B cell (primary cell): ENCODE data around the gene SPATA32. TPM values are rescaled to one million over a fixed set of nuclear protein-coding genes. Genes with fewer than 3 reads are reported as not detected.

Experiments
- ATAC-seq: fragments of 200-7000 bp; cut with Tn5 transposase; one replicate; pipeline ENCODE4 v1.10.0; 2021; ENCODE audit warnings: low read depth, mild to moderate bottlenecking, moderate number of reproducible peaks, moderate library complexity
- CTCF ChIA-PET: fragments of 350-600 bp; sonication (Branson Sonifier 250); formaldehyde crosslinking; loops from one replicate; lab custom pipeline; 2021; ENCODE audit warnings: antibody characterized with exemption, inconsistent platforms; lab: Charles Lee
- POLR2A ChIA-PET: fragments of 350-600 bp; sonication (Branson Sonifier 250); formaldehyde crosslinking; loops from one replicate; lab custom pipeline; 2021; ENCODE audit warnings: antibody characterized with exemption; lab: Charles Lee
- DNase-seq: peaks from one replicate; pipeline ENCODE4 v3.0.0; 2013
- H2AFZ ChIP-seq: 2 replicates; pipeline ENCODE4 v1.6.1; 2012; ENCODE audit warnings: mild to moderate bottlenecking, low read depth, low read length; ENCODE audit not compliant: insufficient read depth, poor library complexity, severe bottlenecking
- H3K27ac ChIP-seq, 2 donors: 1 replicate in 1 of 2; 2 replicates in 1 of 2; pipeline ENCODE4 v1.5.1; 2012 to 2013; ENCODE audit warnings: low read length in 2 of 2, mild to moderate bottlenecking in 2 of 2, moderate library complexity in 1 of 2
- H3K27me3 ChIP-seq, 4 experiments: fragments of 200-600 bp in 1 of 4; sonication (generic) in 1 of 4; replicated peaks in 1 of 4; 1 replicate in 2 of 4; 2 replicates in 2 of 4; pipeline versions ENCODE4 v1.6.1 to v1.7.0; 2013 to 2016; ENCODE audit warnings: low read length in 3 of 4, mild to moderate bottlenecking in 2 of 4, mixed read lengths in 1 of 4, moderate library complexity in 1 of 4; ENCODE audit not compliant: insufficient read depth in 4 of 4, control insufficient read depth in 3 of 4; ENCODE audit errors: control extremely low read depth in 1 of 4
- H3K36me3 ChIP-seq, 2 experiments: replicated peaks in 1 of 2; 1 replicate in 1 of 2; 2 replicates in 1 of 2; pipeline versions ENCODE4 v1.6.1 to v1.7.1; 2013; ENCODE audit warnings: low read length in 1 of 2; ENCODE audit not compliant: insufficient read depth in 2 of 2, control insufficient read depth in 1 of 2; ENCODE audit errors: control extremely low read depth in 1 of 2, extremely low read depth in 1 of 2
- H3K4me1 ChIP-seq, 2 donors: fragments of 200-600 bp in 1 of 2; sonication (generic) in 1 of 2; 1 replicate in 1 of 2; 2 replicates in 1 of 2; pipeline versions ENCODE4 v1.5.1 to v1.6.1; 2013 to 2017; ENCODE audit warnings: low read length in 2 of 2; ENCODE audit not compliant: control insufficient read depth in 2 of 2, insufficient read depth in 2 of 2
- H3K4me2 ChIP-seq: replicated peaks from 2 replicates; pipeline ENCODE3; 2012; ENCODE audit warnings: mild to moderate bottlenecking, low read depth, low read length; ENCODE audit not compliant: poor library complexity, severe bottlenecking
- H3K4me3 ChIP-seq, 5 experiments: fragments of 200-600 bp in 1 of 5; sonication (generic) in 1 of 5; 1 replicate in 3 of 5; 2 replicates in 2 of 5; pipeline versions ENCODE4 v1.5.1 to v1.7.0; 2011 to 2016; ENCODE audit warnings: low read length in 4 of 5, mild to moderate bottlenecking in 4 of 5, low read depth in 2 of 5, control low read depth in 1 of 5, moderate library complexity in 1 of 5; ENCODE audit not compliant: insufficient read depth in 1 of 5; ENCODE audit errors: control extremely low read depth in 1 of 5, extremely low read depth in 1 of 5
- H3K79me2 ChIP-seq: fragments of 200-600 bp; sonication (generic); one replicate; pipeline ENCODE4 v1.6.0; 2016; ENCODE audit warnings: low read length; ENCODE audit not compliant: control insufficient read depth, insufficient read depth
- H3K9ac ChIP-seq: fragments of 200-600 bp; sonication (generic); 2 replicates; pipeline ENCODE4 v1.6.1; 2017; ENCODE audit warnings: mild to moderate bottlenecking, low read length, moderate library complexity
- H3K9me3 ChIP-seq, 3 donors: one replicate each; pipeline versions ENCODE4 v1.6.1 to v1.7.1; 2013; ENCODE audit warnings: low read length in 2 of 3; ENCODE audit not compliant: control insufficient read depth in 2 of 3, insufficient read depth in 1 of 3; ENCODE audit errors: control extremely low read depth in 1 of 3
- H4K20me1 ChIP-seq: 2 replicates; pipeline ENCODE4 v1.6.0; 2012; ENCODE audit warnings: mild to moderate bottlenecking, low read length; ENCODE audit not compliant: insufficient read depth, control insufficient read depth, poor library complexity, severe bottlenecking
- H3K27ac Mint-ChIP-seq: one replicate; pipeline ENCODE4 v1.8.0; 2021; ENCODE audit warnings: mixed read lengths
- H3K27me3 Mint-ChIP-seq: one replicate; pipeline ENCODE4 v1.8.0; 2021; ENCODE audit warnings: mixed read lengths
- H3K4me1 Mint-ChIP-seq: one replicate; pipeline ENCODE4 v1.8.0; 2021; ENCODE audit warnings: mixed read lengths
- H3K4me3 Mint-ChIP-seq: one replicate; pipeline ENCODE4 v1.8.0; 2021; ENCODE audit warnings: mixed read lengths
- H3K9me3 Mint-ChIP-seq: one replicate; pipeline ENCODE4 v1.8.0; 2022; ENCODE audit warnings: mixed read lengths; ENCODE audit not compliant: insufficient read depth
- CTCF ChIP-seq: fragments of 200-600 bp; IDR thresholded peaks from one replicate; pipeline ENCODE4 v1.8.0; 2022; ENCODE audit warnings: antibody characterized with exemption, mild to moderate bottlenecking
- EZH2 ChIP-seq: IDR thresholded peaks from 2 replicates; pipeline ENCODE4 v1.6.1; 2012; ENCODE audit warnings: borderline replicate concordance, low read depth, mild to moderate bottlenecking, moderate library complexity, low read length; ENCODE audit not compliant: insufficient read depth, poor library complexity, severe bottlenecking
- WGBS: methylation state at CpG from one replicate; pipeline ENCODE4 v1.1.5; 2013; ENCODE audit warnings: missing lambda C conversion rate; ENCODE audit not compliant: insufficient coverage; 5-methylcytosine and 5-hydroxymethylcytosine counted together
- intact Hi-C: fragments of 100-400 bp; cut with micrococcal nuclease; formaldehyde crosslinking; loops from one replicate; pipeline ENCODE4 v1.10.0; 2022
- polyA plus RNA-seq: library from polyadenylated mRNA; depleted of rRNA; stranded (reverse); fragments of >200 nt; gene quantifications from 2 replicates; pipeline ENCODE4 v1.2.3, GENCODE V29; 2012
- total RNA-seq, 2 donors: library from RNA; stranded (reverse); fragments of 120-200 nt in 1 of 2; gene quantifications; 1 replicate in 1 of 2; 2 replicates in 1 of 2; pipeline versions ENCODE4 v1.2.3 to v1.2.4, GENCODE V29; 2013 to 2022

Gene SPATA32
- total and polyA plus RNA-seq, 2 donors (not counting 1 experiment from before 2014, with no cell fraction given), result 0.12 to 0.52 TPM

- Histone ChIP-seq H4K20me1 (no peaks in the 10 kb centered on the region), H3K4me1 (peaks cover 61 to 81% of the 10 kb centered on the region in 2 donors), H3K9ac (peak overlapping the region; percentile 97), H3K4me2 (peak overlapping the region; percentile 92), H3K36me3 (peaks cover 0 to 6% of the 10 kb centered on the region in 2 experiments), H2AFZ (no peak overlapping the region), H3K9me3 (no peaks in the 10 kb centered on the region), H3K4me3 (peak overlapping the region; percentile 62 to 96 (median 90)), H3K27me3 (no peaks in the 10 kb centered on the region), H3K27ac (peak overlapping the region; percentile 99 to 100), H3K79me2 (peaks cover 70% of the 10 kb centered on the region)
- peak overlapping the region; percentile 100 for H3K4me3 Mint-ChIP-seq
- peak overlapping the region; percentile 99 for H3K27ac Mint-ChIP-seq
- no peaks in the 10 kb centered on the region for H3K27me3 Mint-ChIP-seq
- WGBS, result 22% methylated on average over 8 of the region's 12 CpGs
- H3K9me3 Mint-ChIP-seq, result no peaks in the 10 kb centered on the region
- peaks cover 78% of the 10 kb centered on the region for H3K4me1 Mint-ChIP-seq
- no peak for TF ChIP-seq EZH2
- TF ChIP-seq CTCF, result no peak
- ChIA-PET CTCF (interaction anchor here (0.7 to 15.7 kb wide), 7 partner anchors 16 to 170 kb away, joined by 3 to 737 read pairs (median 69); partner anchors contain the start of genes ACBD4, HEXIM1 and MAP3K14), POLR2A (interaction anchor here (0.9 to 6.0 kb wide), 6 partner anchors 8 to 93 kb away, joined by 4 to 149 read pairs (median 20); partner anchors contain the start of gene HEXIM1)
- intact Hi-C loops, result no loop called here
- no peak for ATAC-seq
- peak; percentile 66 for DNase-seq
These were observed 38.1 kb downstream of the SPATA32 start for GRCh38 chr17:45223539-45224528.
